K562 (cell line): ENCODE data around the gene HTR4. TPM values are rescaled to one million over a fixed set of nuclear protein-coding genes. Genes with fewer than 3 reads are reported as not detected.

ENCODE experiments used
- ATAC-seq: fragments of 200-7000 bp; cut with Tn5 transposase; 3 replicates; pipeline ENCODE4 v1.9.1; 2020; ENCODE audit warnings: moderate library complexity
- BruUV-seq: library from RNA; stranded (reverse); fragments of 400-500 nt; replicated peaks from 2 replicates; lab custom pipeline; 2021; lab: Mats Ljungman, UMichigan
- CTCF ChIA-PET: fragments of 300-600 bp; formaldehyde crosslinking; extraction: SDS; loops from one replicate; lab custom pipeline; 2021; ENCODE audit warnings: low intra/inter-chr PET ratio; lab: Yijun Ruan, JAX
- POLR2A ChIA-PET: fragments of 300-600, 350-650 bp; sonication (Branson Sonifier 250); formaldehyde crosslinking; extraction: SDS; loops from one replicate; lab custom pipeline; 2021; ENCODE audit warnings: antibody characterized with exemption, inconsistent platforms; lab: Yijun Ruan, JAX
- DNase-seq, 4 experiments: peaks; one replicate each; pipeline versions ENCODE4 v3.0.0 to v3.0.0-alpha.2; 2011 to 2018; ENCODE audit warnings: low spot score in 3 of 4, mixed read lengths in 3 of 4; ENCODE audit errors: extremely low read depth in 1 of 4
- FAIRE-seq: peaks from 2 replicates; lab custom pipeline; 2011; peaks lifted over from hg19 to GRCh38; lab: Jason Lieb, UNC
- H2AFZ ChIP-seq: 2 replicates; pipeline ENCODE4 v1.6.0; 2011; ENCODE audit warnings: low read depth, low read length, control low read depth, inconsistent platforms
- H3K27ac ChIP-seq: fragments of 200-600 bp; 3 replicates; pipeline ENCODE4 v1.8.0; 2011; ENCODE audit warnings: low read depth, mild to moderate bottlenecking, control low read depth, inconsistent platforms, low read length, moderate library complexity, mixed read lengths; ENCODE audit errors: extremely low read depth
- H3K27me3 ChIP-seq, 2 experiments: fragments of 300-600 bp in 1 of 2; 2 replicates in 1 of 2; 3 replicates in 1 of 2; pipeline versions ENCODE4 v1.6.0 to v1.8.0; 2011; ENCODE audit warnings: inconsistent platforms in 2 of 2, low read length in 2 of 2, mild to moderate bottlenecking in 1 of 2, mixed read lengths in 1 of 2, moderate library complexity in 1 of 2; ENCODE audit not compliant: control insufficient read depth in 2 of 2, insufficient read depth in 2 of 2
- H3K36me3 ChIP-seq: fragments of 300-600 bp; 3 replicates; pipeline ENCODE4 v1.8.0; 2011; ENCODE audit warnings: mild to moderate bottlenecking, low read length, inconsistent platforms; ENCODE audit not compliant: control insufficient read depth, insufficient read depth
- H3K4me1 ChIP-seq, 2 experiments: fragments of 200-600 bp in 1 of 2; replicated peaks in 1 of 2; 2 replicates in 1 of 2; 3 replicates in 1 of 2; pipeline versions ENCODE4 v1.5.1 to v1.8.0; 2011; ENCODE audit warnings: inconsistent platforms in 2 of 2, low read length in 2 of 2, mild to moderate bottlenecking in 1 of 2, mixed read lengths in 1 of 2, moderate library complexity in 1 of 2; ENCODE audit not compliant: control insufficient read depth in 2 of 2, insufficient read depth in 2 of 2
- H3K4me2 ChIP-seq: 2 replicates; pipeline ENCODE4 v1.6.1; 2011; ENCODE audit warnings: low read length, control low read depth, inconsistent platforms, mixed read lengths; ENCODE audit not compliant: insufficient read depth
- H3K4me3 ChIP-seq: fragments of 200-600 bp; sonication (generic), shearing (Covaris generic); 2 replicates; pipeline ENCODE4 v1.5.1; 2016; ENCODE audit warnings: control low read depth, inconsistent platforms
- H3K79me2 ChIP-seq: fragments of 200-600 bp; 3 replicates; pipeline ENCODE4 v1.8.0; 2011; ENCODE audit warnings: low read length, inconsistent platforms; ENCODE audit not compliant: control insufficient read depth, insufficient read depth
- H3K9ac ChIP-seq, 2 experiments: 2 replicates each; pipeline versions ENCODE4 v1.6.0 to v1.6.1; 2011; ENCODE audit warnings: low read depth in 2 of 2, low read length in 2 of 2, control low read depth in 1 of 2, inconsistent platforms in 1 of 2, mild to moderate bottlenecking in 1 of 2, mixed read lengths in 1 of 2; ENCODE audit not compliant: insufficient read depth in 1 of 2
- H3K9me1 ChIP-seq: one replicate; pipeline ENCODE4 v1.6.0; 2011; ENCODE audit warnings: inconsistent platforms, mild to moderate bottlenecking, low read length, moderate library complexity; ENCODE audit not compliant: control insufficient read depth, insufficient read depth
- H3K9me3 ChIP-seq: replicated peaks from 2 replicates; pipeline ENCODE4 v1.5.1; 2011; ENCODE audit warnings: low read depth, low read length, inconsistent platforms; ENCODE audit not compliant: control insufficient read depth, insufficient read depth
- H4K20me1 ChIP-seq: replicated peaks from 2 replicates; pipeline ENCODE4 v1.6.1; 2011; ENCODE audit warnings: low read length, inconsistent platforms, mixed read lengths; ENCODE audit not compliant: control insufficient read depth, insufficient read depth
- FOSL1 ChIP-seq: fragments of 200-800 bp; sonication (Bioruptor generic); conservative IDR thresholded peaks from 2 replicates; pipeline ENCODE4 v1.6.1; 2016; ENCODE audit warnings: missing genetic modification characterization, missing compliant biosample characterization
- RBBP5 ChIP-seq: fragments of 200-600 bp; sonication (generic); IDR thresholded peaks from 2 replicates; pipeline ENCODE4 v1.6.1; 2012; ENCODE audit warnings: borderline replicate concordance, mild to moderate bottlenecking, low read length, control low read depth, inconsistent platforms; ENCODE audit not compliant: insufficient read depth, poor library complexity, severe bottlenecking
- SRSF1 ChIP-seq: fragments of 200-400 bp; formaldehyde crosslinking; IDR thresholded peaks from 2 replicates; pipeline ENCODE4 v1.6.1; 2017; ENCODE audit warnings: mild to moderate bottlenecking, low read depth, low read length, moderate library complexity
- ZNF239 ChIP-seq: fragments of 250-450 bp; sonication (Bioruptor Pico); IDR thresholded peaks from 2 replicates; pipeline ENCODE4 v1.4.0; 2020; ENCODE audit warnings: mild to moderate bottlenecking
- WGBS: fragments of 100-300 bp; shearing (Covaris generic); methylation state at CpG from one replicate; pipeline ENCODE4 v1.1.6; 2016; ENCODE audit warnings: low coverage, mixed read lengths; ENCODE audit not compliant: insufficient coverage; ENCODE audit errors: missing lambda C conversion rate; 5-methylcytosine and 5-hydroxymethylcytosine counted together
- in situ Hi-C: fragments of 300-500 bp; cut with MboI; formaldehyde crosslinking; loops from 4 replicates; pipeline ENCODE4 v1.15.0; 2018; ENCODE audit warnings: inconsistent platforms, mixed read lengths
- intact Hi-C: fragments of 100-400 bp; cut with micrococcal nuclease; formaldehyde crosslinking; loops from 2 replicates; pipeline ENCODE4 v1.14.2; 2022
- polyA plus RNA-seq, 8 experiments: library from polyadenylated mRNA; depleted of rRNA in 4 of 8; stranded (reverse) in 5 of 8; unstranded in 3 of 8; fragments of >200 nt; fragmentation: Nextera tagmentation in 2 of 8; fragmentation: Illumina TruSeq in 1 of 8; extraction: Ambion mirVana in 2 of 8; extraction: Trizol in 1 of 8; gene quantifications; 2 replicates each; pipeline versions ENCODE4 v1.2.1 to v1.2.3, GENCODE V29; 2011 to 2014; ENCODE audit warnings: inconsistent platforms in 1 of 8, missing spikeins in 1 of 8
- total RNA-seq, 7 experiments: library from RNA; depleted of rRNA in 6 of 7; stranded (reverse); fragments of >200 nt in 6 of 7; fragmentation: Illumina TruSeq in 2 of 7; extraction: Trizol in 2 of 7; gene quantifications; 2 replicates each; pipeline versions ENCODE4 v1.2.1 to v1.2.3, GENCODE V29; 2011 to 2021; ENCODE audit warnings: low replicate concordance in 1 of 7
- TF ChIP-seq, protein P1 (sequence below): sonication (generic); formaldehyde crosslinking; IDR thresholded peaks from 2 replicates; pipeline ENCODE4 v1.9.0; 2022; ENCODE audit warnings: mild to moderate bottlenecking, missing genetic modification reagents

The HTR4 gene
- total and polyA plus RNA-seq, 9 of the 15 experiments (the other 6 are each of a cell fraction or from before 2014, with no cell fraction given), result 0.13 TPM; not detected in 8

DNA sequence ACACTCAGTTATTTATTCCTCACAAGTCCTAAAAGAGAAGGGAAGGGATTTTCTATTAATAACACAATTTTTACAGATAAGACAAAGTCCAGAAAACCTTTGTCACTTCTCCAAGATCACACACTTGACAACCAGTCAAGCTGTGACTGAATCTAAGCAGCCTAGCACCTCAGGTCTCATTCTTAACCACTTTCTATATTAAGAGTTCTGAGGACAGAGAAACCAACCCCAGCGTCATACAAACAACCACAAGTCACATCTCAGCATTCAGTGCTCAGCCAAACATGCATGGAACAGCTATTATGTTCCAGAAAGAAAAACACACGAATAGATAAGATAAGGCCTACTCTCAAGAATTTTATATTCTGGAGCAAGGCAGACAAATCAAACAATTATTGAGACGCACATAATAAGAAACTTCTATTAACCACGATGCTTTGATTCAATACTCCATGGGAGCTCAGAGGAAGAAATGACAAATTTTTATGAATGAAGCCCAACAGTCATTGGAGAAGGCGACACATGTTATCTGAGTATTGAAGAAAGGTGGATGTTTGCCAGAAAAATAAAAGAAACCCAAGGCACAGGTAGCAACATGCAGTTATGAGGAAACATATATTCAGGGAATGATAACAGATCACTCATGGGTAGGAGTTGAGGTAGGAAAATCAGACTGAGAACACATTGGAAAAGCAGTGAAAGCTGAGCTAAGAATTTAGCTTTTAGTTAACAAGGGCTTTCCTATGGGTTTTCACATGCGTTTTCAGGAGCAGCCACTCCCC is 113.1 kb downstream of the HTR4 start:
- Histone ChIP-seq H2AFZ (no peak overlapping the region), H3K27me3 (no peaks in the 10 kb centered on the region), H4K20me1 (no peaks in the 10 kb centered on the region), H3K4me2 (no peak overlapping the region), H3K36me3 (no peaks in the 10 kb centered on the region), H3K9me3 (no peaks in the 10 kb centered on the region), H3K79me2 (no peaks in the 10 kb centered on the region), H3K9ac (no peak overlapping the region), H3K9me1 (no peaks in the 10 kb centered on the region), H3K4me3 (no peak overlapping the region), H3K4me1 (peaks cover 0 to 3% of the 10 kb centered on the region in 2 experiments; a peak in 1 of 5 replicates), H3K27ac (no peak overlapping the region)
- no peak for ATAC-seq
- POLR2A ChIA-PET, result interaction anchor here (1.1 kb wide), 1 partner anchor 10 kb away, joined by 3 read pairs; no protein-coding TSS in a partner anchor
- intact Hi-C loops, result no loop called here
- BruUV-seq, result no TSS peak
- no peak for DNase-seq
- peak; percentile 44 for FAIRE-seq
- in situ Hi-C loops, result no loop called here
- no peak for TF ChIP-seq SRSF1
- TF ChIP-seq ZNF239, result no peak
- TF ChIP-seq, protein P1, sequence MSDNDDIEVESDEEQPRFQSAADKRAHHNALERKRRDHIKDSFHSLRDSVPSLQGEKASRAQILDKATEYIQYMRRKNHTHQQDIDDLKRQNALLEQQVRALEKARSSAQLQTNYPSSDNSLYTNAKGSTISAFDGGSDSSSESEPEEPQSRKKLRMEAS (CRISPR knock-in tag), result no peak
- TF ChIP-seq FOSL1 (tag), result peak; percentile 58
- TF ChIP-seq RBBP5, result no peak
- CTCF ChIA-PET, result no interaction called here
- 9% methylated on average over 6 of the region's 6 CpGs for WGBS
